PFSK-1 (cell line): ENCODE measurements around the gene CAMKMT.

Source experiments
- FOXP2 ChIP-seq: optimal IDR thresholded peaks from 2 replicates; pipeline ENCODE3; 2011; ENCODE audit warnings: borderline replicate concordance, control low read depth, inconsistent platforms; ENCODE audit not compliant: insufficient read depth; ENCODE audit errors: extremely low read length, extremely low read depth
- POLR2AphosphoS5 ChIP-seq: IDR thresholded peaks from 2 replicates; pipeline ENCODE4 v1.6.1; 2012; ENCODE audit warnings: low read depth, mild to moderate bottlenecking, control low read depth, low read length, moderate library complexity
- SIN3A ChIP-seq: IDR thresholded peaks from 2 replicates; pipeline ENCODE4 v1.6.1; 2012; ENCODE audit warnings: mild to moderate bottlenecking, low read length, moderate library complexity, borderline replicate concordance; ENCODE audit not compliant: insufficient read depth
- TAF1 ChIP-seq: IDR thresholded peaks from 2 replicates; pipeline ENCODE4 v1.6.1; 2012; ENCODE audit warnings: low read length, control low read depth, borderline replicate concordance; ENCODE audit not compliant: insufficient read depth
- TF ChIP-seq, protein P1 (sequence below), 2 experiments: IDR thresholded peaks; 2 replicates each; pipeline versions ENCODE4 v1.6.1 to v1.8.0; 2011 to 2012; ENCODE audit warnings: low read depth in 2 of 2, low read length in 2 of 2, control low read depth in 1 of 2, inconsistent platforms in 1 of 2, mild to moderate bottlenecking in 1 of 2, moderate library complexity in 1 of 2; ENCODE audit not compliant: insufficient read depth in 1 of 2

CAMKMT gene

DNA sequence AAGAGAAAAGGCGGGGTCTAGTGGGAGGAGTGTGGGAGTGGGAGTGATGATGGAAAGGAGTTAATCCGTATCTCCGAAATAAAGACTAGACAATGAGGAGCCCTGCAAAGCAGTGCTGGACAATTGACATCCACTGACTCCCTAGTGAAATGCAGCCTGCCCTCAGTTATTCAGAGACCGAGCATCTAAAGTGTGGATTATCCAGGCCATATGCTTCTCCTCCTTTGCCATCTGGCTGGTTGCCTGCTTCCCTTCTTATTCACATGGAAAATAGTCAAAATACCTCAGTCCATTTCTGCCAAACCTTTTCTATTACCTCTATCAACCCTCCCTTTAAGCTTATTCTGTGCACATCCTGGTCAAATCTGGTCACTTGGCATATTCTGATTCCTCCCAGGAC is 291.0 kb downstream of the CAMKMT start:
- TF ChIP-seq, protein P1, sequence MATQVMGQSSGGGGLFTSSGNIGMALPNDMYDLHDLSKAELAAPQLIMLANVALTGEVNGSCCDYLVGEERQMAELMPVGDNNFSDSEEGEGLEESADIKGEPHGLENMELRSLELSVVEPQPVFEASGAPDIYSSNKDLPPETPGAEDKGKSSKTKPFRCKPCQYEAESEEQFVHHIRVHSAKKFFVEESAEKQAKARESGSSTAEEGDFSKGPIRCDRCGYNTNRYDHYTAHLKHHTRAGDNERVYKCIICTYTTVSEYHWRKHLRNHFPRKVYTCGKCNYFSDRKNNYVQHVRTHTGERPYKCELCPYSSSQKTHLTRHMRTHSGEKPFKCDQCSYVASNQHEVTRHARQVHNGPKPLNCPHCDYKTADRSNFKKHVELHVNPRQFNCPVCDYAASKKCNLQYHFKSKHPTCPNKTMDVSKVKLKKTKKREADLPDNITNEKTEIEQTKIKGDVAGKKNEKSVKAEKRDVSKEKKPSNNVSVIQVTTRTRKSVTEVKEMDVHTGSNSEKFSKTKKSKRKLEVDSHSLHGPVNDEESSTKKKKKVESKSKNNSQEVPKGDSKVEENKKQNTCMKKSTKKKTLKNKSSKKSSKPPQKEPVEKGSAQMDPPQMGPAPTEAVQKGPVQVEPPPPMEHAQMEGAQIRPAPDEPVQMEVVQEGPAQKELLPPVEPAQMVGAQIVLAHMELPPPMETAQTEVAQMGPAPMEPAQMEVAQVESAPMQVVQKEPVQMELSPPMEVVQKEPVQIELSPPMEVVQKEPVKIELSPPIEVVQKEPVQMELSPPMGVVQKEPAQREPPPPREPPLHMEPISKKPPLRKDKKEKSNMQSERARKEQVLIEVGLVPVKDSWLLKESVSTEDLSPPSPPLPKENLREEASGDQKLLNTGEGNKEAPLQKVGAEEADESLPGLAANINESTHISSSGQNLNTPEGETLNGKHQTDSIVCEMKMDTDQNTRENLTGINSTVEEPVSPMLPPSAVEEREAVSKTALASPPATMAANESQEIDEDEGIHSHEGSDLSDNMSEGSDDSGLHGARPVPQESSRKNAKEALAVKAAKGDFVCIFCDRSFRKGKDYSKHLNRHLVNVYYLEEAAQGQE (IDR thresholded peaks at IDR 0.05; ENCODE audit: insufficient read depth in 1 of 2, low read depth in 2 of 2, low read length in 2 of 2): no peak
- no peak for TF ChIP-seq TAF1
- TF ChIP-seq SIN3A: no peak
- no peak for TF ChIP-seq POLR2AphosphoS5
- TF ChIP-seq FOXP2: no peak

DNA sequence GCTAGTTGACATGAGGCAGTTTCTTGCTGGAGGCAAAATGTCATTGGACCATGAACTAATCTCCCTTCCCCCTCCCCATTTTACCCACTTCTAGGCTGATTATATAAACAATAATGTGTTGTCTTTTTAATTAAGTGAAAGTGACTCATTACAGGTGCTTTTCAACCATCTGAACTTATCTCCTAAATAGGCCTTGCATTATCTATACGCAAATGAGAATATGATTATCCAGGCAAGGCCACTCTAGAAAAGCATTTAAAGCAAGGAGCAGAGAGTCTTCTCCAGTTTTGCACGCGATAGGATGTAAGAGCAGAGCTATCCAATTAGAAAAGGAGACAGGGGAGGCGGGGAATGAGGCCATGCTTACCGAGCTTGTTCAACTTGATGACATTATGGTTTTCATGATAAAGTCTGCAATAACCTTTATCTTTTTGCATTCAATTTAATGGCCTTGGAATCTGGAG is 293.7 kb downstream of the CAMKMT start:
- TF ChIP-seq, protein P1 (IDR thresholded peaks at IDR 0.05; ENCODE audit: insufficient read depth in 1 of 2, low read depth in 2 of 2, low read length in 2 of 2): no peak

DNA sequence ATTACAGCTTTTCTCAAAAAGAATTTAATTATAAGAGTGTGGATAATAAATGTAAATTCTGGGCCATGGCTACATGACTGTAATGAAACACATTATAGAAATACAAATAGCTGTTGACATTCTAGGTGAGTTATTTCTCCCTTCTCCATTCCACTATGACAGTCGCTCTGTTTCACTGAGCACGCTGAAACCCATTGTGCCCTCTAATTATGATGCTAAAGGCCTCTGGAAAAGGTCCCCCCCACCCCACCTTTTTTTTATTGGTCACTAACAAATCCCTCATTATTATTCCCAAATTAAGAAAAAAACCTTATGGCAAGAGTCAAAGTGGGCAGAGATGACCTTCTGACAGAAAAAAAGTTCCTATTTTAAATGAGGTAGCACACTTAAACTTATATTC is 294.7 kb downstream of the CAMKMT start:
- TF ChIP-seq POLR2AphosphoS5 (no peak), TAF1 (no peak), FOXP2 (no peak), SIN3A (no peak)
- TF ChIP-seq, protein P1 (IDR thresholded peaks at IDR 0.05; ENCODE audit: insufficient read depth in 1 of 2, low read depth in 2 of 2, low read length in 2 of 2): no peak

DNA sequence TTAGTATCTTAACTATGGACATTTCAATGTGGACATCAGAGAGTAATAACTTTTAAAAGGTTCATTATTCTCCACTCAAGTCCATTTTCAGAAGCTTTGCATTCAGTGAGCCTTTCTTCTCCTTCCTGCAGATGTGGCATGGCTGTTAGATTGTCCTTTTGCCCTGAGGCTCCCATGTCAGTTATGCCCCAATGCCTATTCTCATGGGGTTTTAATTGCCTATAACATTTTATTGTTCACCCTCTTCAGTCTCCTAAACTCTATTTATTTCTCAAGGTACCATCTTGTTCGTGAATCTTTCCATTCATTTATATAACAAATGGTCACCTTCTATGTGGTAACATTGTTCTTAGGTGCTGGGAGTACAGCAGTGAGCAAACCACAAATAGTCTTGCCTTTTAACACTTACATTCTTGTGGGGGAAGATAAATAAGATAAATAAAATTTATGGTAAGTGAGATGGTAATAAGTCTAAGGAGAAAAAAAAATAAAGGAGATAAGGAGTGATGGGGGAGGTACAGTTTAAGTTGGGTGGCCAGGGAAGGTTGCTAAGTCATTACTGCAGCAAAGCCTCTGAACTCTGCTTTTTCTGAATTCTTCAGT is 301.8 kb downstream of the CAMKMT start:
- TF ChIP-seq, protein P1 (IDR thresholded peaks at IDR 0.05; ENCODE audit: insufficient read depth in 1 of 2, low read depth in 2 of 2, low read length in 2 of 2): no peak
- no peak for TF ChIP-seq TAF1
- TF ChIP-seq FOXP2: no peak
- TF ChIP-seq POLR2AphosphoS5: no peak
- no peak for TF ChIP-seq SIN3A

DNA sequence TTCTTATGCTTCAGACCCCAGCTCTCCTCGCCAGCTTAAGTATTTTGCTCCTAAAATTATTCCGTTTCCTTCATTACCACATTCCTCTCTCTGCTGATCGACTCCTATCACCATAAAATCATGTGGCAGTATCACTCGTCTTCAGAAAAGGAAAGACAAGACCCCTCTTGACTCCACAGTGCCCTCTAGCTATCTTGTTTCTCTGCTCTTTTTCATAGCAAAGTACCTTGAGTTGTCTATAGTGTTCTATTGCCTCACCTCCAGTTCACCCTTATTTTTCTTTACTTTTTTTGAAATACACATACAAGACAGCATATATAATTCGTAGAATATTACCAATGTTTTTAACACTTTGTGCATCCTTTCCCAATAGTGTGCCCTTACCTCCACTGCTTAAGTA is 306.6 kb downstream of the CAMKMT start:
- TF ChIP-seq POLR2AphosphoS5: no peak
- TF ChIP-seq SIN3A: no peak
- no peak for TF ChIP-seq FOXP2
- no peak for TF ChIP-seq TAF1
- TF ChIP-seq, protein P1 (IDR thresholded peaks at IDR 0.05; ENCODE audit: insufficient read depth in 1 of 2, low read depth in 2 of 2, low read length in 2 of 2): no peak
